ENCODE data around the gene HCN3. TPM values are rescaled to one million over a fixed set of nuclear protein-coding genes. Genes with fewer than 3 reads are reported as not detected.

Gene HCN3
- total RNA-seq, 1 experiment from 2014 or later = 5.4 TPM

GRCh38 chr1:155300553-155301329 lies 23.5 kb downstream of the HCN3 start:
- no peak overlapping the region for H4K5ac ChIP-seq (ENCODE audit: insufficient read length, low read depth, low read length)
- H3K9ac ChIP-seq (ENCODE audit: extremely low read depth, insufficient read length, low read length) = no peak overlapping the region
- Mint-ChIP-seq H3K4me1 (peaks cover 13 to 24% of the 10 kb centered on the region in 2 experiments), H3K9me3 (no peaks in the 10 kb centered on the region; a peak in 1 of 5 replicates), H3K4me3 (no peak overlapping the region), H3K27me3 (ENCODE audit: low read depth) (peaks cover 2% of the 10 kb centered on the region), H3K36me3 (ENCODE audit: insufficient read depth in 1 of 3, low read depth in 3 of 3) (no peaks in the 10 kb centered on the region), H3K27ac (no peak overlapping the region)
- no peak overlapping the region for H3K4me2 ChIP-seq (ENCODE audit: insufficient read depth, insufficient read length, low read length)
- no peak overlapping the region for H3T11ph ChIP-seq (ENCODE audit: low read length)
- no peak overlapping the region for H3K4ac ChIP-seq (ENCODE audit: low read depth, low read length)
- DNase-seq = no peak
- H2BK5ac ChIP-seq (ENCODE audit: insufficient read length, low read length) = no peak overlapping the region
- no peak for TF ChIP-seq CTCF (conservative IDR thresholded peaks at IDR 0.05)
- H2BK12ac ChIP-seq (ENCODE audit: insufficient read length, low read depth, low read length) = no peak overlapping the region
- H2AFZ ChIP-seq (ENCODE audit: low read length) = no peak overlapping the region
- no peaks in the 10 kb centered on the region for H3K79me1 ChIP-seq (ENCODE audit: insufficient read depth, low read depth, low read length, poor library complexity, severe bottlenecking)
- H3K9me3 ChIP-seq (ENCODE audit: control insufficient read depth, low read depth, low read length) = no peaks in the 10 kb centered on the region
- no CpG with 5 or more reads among the region's 9 CpGs for WGBS (ENCODE audit: extremely low coverage, insufficient read length, low lambda C conversion rate)
- peaks cover under 1% of the 10 kb centered on the region for H3K23me2 ChIP-seq (ENCODE audit: insufficient read length, low read depth, low read length, poor library complexity, severe bottlenecking)
- H3K56ac ChIP-seq (ENCODE audit: insufficient read length, low read depth, low read length) = no peak overlapping the region
- no peak overlapping the region for H2AK5ac ChIP-seq (ENCODE audit: insufficient read length, low read length)
- no peak overlapping the region for H4K8ac ChIP-seq (replicated peaks; ENCODE audit: insufficient read length, low read depth, low read length)
- no peak overlapping the region for H2BK20ac ChIP-seq (ENCODE audit: low read depth, low read length, poor library complexity, severe bottlenecking)
- no peaks in the 10 kb centered on the region for H3K79me2 ChIP-seq (ENCODE audit: insufficient read depth, low read length)
- H3K27ac ChIP-seq (ENCODE audit: insufficient read length, low read depth, low read length) = no peak overlapping the region
- H3K23ac ChIP-seq (ENCODE audit: insufficient read length, low read depth, low read length) = no peak overlapping the region
- no peak overlapping the region for H2BK15ac ChIP-seq (ENCODE audit: low read depth, low read length)
- H3K14ac ChIP-seq (ENCODE audit: insufficient read depth, low read length) = no peak overlapping the region
- no peaks in the 10 kb centered on the region for H4K20me1 ChIP-seq (ENCODE audit: control insufficient read depth, insufficient read depth, insufficient read length)
- H3K27me3 ChIP-seq (ENCODE audit: insufficient read depth, low read length) = no peaks in the 10 kb centered on the region
- H3K18ac ChIP-seq (ENCODE audit: insufficient read length, low read depth, low read length) = no peak overlapping the region
- no peaks in the 10 kb centered on the region; the same call in 1 of the 2 replicates for H3K4me1 ChIP-seq (ENCODE audit: insufficient read depth, low read length)
- no peak overlapping the region for H4K91ac ChIP-seq (ENCODE audit: insufficient read length, low read depth, low read length)
- no peak overlapping the region for H2BK120ac ChIP-seq (ENCODE audit: low read depth, low read length, poor library complexity, severe bottlenecking)

Measured in H9 (cell line).